KMS-11 (cell line): Measurements from ENCODE around the gene TXNDC8.

ENCODE experiments used
- H2AFZ ChIP-seq: fragments of 200-600 bp; sonication (generic); 2 replicates; pipeline ENCODE4 v1.6.1; 2016; ENCODE audit warnings: antibody characterized with exemption, mixed run types, low read depth
- H3K27ac ChIP-seq: fragments of 200-600 bp; sonication (generic); 2 replicates; pipeline ENCODE4 v1.6.1; 2016; ENCODE audit warnings: mild to moderate bottlenecking, mixed run types
- H3K27me3 ChIP-seq: fragments of 200-600 bp; sonication (generic); 2 replicates; pipeline ENCODE4 v1.6.1; 2017; ENCODE audit warnings: mild to moderate bottlenecking, low read depth, mixed run types, moderate library complexity; ENCODE audit not compliant: insufficient read depth
- H3K36me3 ChIP-seq: fragments of 200-600 bp; sonication (generic); 2 replicates; pipeline ENCODE4 v1.6.1; 2017; ENCODE audit warnings: mild to moderate bottlenecking, mixed run types; ENCODE audit not compliant: insufficient read depth
- H3K4me1 ChIP-seq: fragments of 200-600 bp; sonication (generic); 2 replicates; pipeline ENCODE4 v1.6.1; 2016; ENCODE audit warnings: mild to moderate bottlenecking, low read depth, mixed run types; ENCODE audit not compliant: poor library complexity, severe bottlenecking
- H3K4me2 ChIP-seq: fragments of 200-600 bp; sonication (generic); 2 replicates; pipeline ENCODE4 v1.7.0; 2016; ENCODE audit warnings: mild to moderate bottlenecking, mixed run types
- H3K4me3 ChIP-seq: fragments of 200-600 bp; sonication (generic); IDR thresholded peaks from 2 replicates; pipeline ENCODE4 v1.6.1; 2017; ENCODE audit warnings: low read depth, low read length, mixed read lengths; ENCODE audit not compliant: insufficient read depth
- H3K79me2 ChIP-seq: fragments of 200-600 bp; sonication (generic); 2 replicates; pipeline ENCODE4 v1.6.1; 2016; ENCODE audit warnings: low read depth, mixed run types; ENCODE audit not compliant: insufficient read depth
- H3K9ac ChIP-seq: fragments of 200-600 bp; sonication (generic); 2 replicates; pipeline ENCODE4 v1.6.1; 2016; ENCODE audit warnings: mild to moderate bottlenecking, mixed run types
- H4K20me1 ChIP-seq: fragments of 200-600 bp; sonication (generic); 2 replicates; pipeline ENCODE4 v1.6.1; 2016; ENCODE audit warnings: mild to moderate bottlenecking, mixed run types; ENCODE audit not compliant: insufficient read depth
- TF ChIP-seq, protein P1 (sequence below): fragments of 200-600 bp; sonication (generic); conservative IDR thresholded peaks from 2 replicates; pipeline ENCODE4 v1.6.1; 2017; ENCODE audit warnings: low read depth, mild to moderate bottlenecking, antibody characterized with exemption, low read length, moderate library complexity, mixed read lengths

The TXNDC8 gene

DNA sequence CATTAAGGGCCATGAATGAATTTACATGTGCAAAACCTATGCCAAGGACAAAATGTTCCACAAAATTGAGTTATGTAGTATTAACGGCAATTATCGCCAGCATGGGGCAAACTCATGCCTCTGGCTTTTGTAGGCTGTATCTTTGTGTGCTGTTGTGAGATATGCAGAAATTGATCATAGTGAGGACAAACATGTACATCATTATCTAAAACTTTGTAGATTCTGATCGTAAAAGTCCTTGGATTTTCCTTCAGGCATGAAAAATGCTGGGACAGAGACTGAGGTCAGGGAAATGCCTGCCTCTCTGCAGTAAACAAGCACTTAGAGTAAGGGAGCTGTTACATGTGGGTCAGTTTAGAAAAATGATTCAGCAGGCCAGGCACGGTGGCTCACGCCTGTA, 5.9 kb upstream of the TXNDC8 start:
- Histone ChIP-seq H3K4me2 (no peak overlapping the region), H3K9ac (no peak overlapping the region), H3K4me3 (no peak overlapping the region), H3K27me3 (no peaks in the 10 kb centered on the region), H3K27ac (no peak overlapping the region), H4K20me1 (no peaks in the 10 kb centered on the region), H3K4me1 (no peaks in the 10 kb centered on the region), H3K36me3 (no peaks in the 10 kb centered on the region), H2AFZ (no peak overlapping the region), H3K79me2 (no peaks in the 10 kb centered on the region)
- TF ChIP-seq, protein P1, sequence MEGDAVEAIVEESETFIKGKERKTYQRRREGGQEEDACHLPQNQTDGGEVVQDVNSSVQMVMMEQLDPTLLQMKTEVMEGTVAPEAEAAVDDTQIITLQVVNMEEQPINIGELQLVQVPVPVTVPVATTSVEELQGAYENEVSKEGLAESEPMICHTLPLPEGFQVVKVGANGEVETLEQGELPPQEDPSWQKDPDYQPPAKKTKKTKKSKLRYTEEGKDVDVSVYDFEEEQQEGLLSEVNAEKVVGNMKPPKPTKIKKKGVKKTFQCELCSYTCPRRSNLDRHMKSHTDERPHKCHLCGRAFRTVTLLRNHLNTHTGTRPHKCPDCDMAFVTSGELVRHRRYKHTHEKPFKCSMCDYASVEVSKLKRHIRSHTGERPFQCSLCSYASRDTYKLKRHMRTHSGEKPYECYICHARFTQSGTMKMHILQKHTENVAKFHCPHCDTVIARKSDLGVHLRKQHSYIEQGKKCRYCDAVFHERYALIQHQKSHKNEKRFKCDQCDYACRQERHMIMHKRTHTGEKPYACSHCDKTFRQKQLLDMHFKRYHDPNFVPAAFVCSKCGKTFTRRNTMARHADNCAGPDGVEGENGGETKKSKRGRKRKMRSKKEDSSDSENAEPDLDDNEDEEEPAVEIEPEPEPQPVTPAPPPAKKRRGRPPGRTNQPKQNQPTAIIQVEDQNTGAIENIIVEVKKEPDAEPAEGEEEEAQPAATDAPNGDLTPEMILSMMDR = no peak

DNA sequence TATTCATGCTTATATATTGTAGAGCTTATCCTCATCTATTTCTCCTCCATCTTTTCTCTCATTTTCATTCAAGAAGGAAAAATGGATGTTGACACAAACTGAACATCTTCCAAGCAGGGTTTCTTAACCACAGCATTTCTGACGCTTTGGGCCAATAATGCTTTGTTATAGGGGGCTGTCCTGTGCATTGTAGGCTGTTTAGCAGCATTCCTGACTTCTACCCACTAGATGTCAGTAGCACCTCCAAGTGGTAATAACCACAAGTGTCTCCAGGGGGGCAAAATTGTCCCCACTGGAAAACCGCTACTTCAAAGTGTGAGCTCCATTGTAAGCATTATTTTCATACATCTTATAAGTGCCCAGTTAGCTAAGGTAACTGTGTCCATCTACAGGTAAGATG, 2.6 kb upstream of the TXNDC8 start:
- TF ChIP-seq, protein P1 = no peak; the same call in none of the 2 replicates
- no peaks in the 10 kb centered on the region for H3K4me1 ChIP-seq
- H3K4me2 ChIP-seq = no peak overlapping the region
- H3K27me3 ChIP-seq = no peaks in the 10 kb centered on the region
- H2AFZ ChIP-seq = no peak overlapping the region
- H3K4me3 ChIP-seq = no peak overlapping the region
- no peak overlapping the region for H3K9ac ChIP-seq
- H4K20me1 ChIP-seq = no peaks in the 10 kb centered on the region
- H3K27ac ChIP-seq = no peak overlapping the region
- H3K79me2 ChIP-seq = no peaks in the 10 kb centered on the region
- H3K36me3 ChIP-seq = no peaks in the 10 kb centered on the region

DNA sequence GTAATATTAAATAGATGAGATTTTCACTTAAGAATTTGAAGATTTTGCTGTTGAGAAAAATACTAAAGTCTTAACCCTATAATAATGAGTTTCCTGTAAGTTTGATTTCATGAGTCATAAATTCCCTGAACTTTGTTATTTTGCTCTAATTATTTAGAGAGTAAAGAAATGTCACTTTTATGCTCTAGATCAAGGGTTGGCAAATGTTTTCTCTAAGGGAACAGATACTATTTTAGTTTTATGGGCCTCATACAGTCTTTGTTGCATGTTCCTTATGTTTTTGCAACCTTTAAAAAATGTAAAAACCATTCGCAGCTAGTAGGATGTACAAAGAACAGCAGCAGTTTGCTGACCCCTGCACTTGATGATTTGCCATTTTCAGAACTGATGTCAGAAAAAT, 480 bp upstream of the TXNDC8 start:
- H4K20me1 ChIP-seq = no peaks in the 10 kb centered on the region
- no peak overlapping the region for H3K9ac ChIP-seq
- TF ChIP-seq, protein P1 = no peak
- H3K4me2 ChIP-seq = no peak overlapping the region
- no peaks in the 10 kb centered on the region for H3K79me2 ChIP-seq
- H3K27me3 ChIP-seq = no peaks in the 10 kb centered on the region
- no peak overlapping the region for H3K27ac ChIP-seq
- H3K4me3 ChIP-seq = no peak overlapping the region
- no peaks in the 10 kb centered on the region for H3K36me3 ChIP-seq
- H2AFZ ChIP-seq = no peak overlapping the region
- no peaks in the 10 kb centered on the region for H3K4me1 ChIP-seq

DNA sequence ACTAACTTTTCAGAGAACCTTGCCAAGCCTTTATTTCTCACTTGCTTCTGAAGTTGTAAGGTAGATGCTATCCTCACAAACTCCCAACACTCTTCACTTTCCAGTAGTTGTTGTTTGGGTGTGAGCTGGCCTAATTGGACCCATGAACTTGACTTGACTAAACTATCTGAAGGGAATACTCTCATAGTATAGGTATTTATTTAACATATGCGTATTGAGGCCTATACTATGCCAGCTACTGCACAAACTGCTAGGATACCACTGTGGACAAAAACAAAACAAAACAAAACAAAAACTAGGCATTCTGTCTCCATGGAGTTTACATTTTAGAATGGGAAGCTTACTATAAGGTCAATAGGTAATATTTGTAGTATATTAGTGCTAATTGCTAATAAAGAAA, 1.3 kb downstream of the TXNDC8 start:
- Histone ChIP-seq H2AFZ (no peak overlapping the region), H3K9ac (no peak overlapping the region), H3K27me3 (no peaks in the 10 kb centered on the region), H3K27ac (no peak overlapping the region), H3K36me3 (no peaks in the 10 kb centered on the region), H3K4me2 (no peak overlapping the region), H3K4me3 (no peak overlapping the region), H3K79me2 (no peaks in the 10 kb centered on the region), H4K20me1 (no peaks in the 10 kb centered on the region), H3K4me1 (no peaks in the 10 kb centered on the region)
- TF ChIP-seq, protein P1 = no peak
